Endothelial cell of umbilical vein (primary cell): Measurements from ENCODE around the gene SH3PXD2B.

ENCODE experiments used
- EZH2 ChIP-seq: IDR thresholded peaks from 2 replicates; pipeline ENCODE4 v1.6.1; 2012; ENCODE audit warnings: borderline replicate concordance, low read depth, mild to moderate bottlenecking, moderate library complexity, low read length, inconsistent platforms; ENCODE audit not compliant: severe bottlenecking
- GATA2 ChIP-seq: IDR thresholded peaks from 2 replicates; pipeline ENCODE4 v1.7.0; 2011; ENCODE audit warnings: low read depth, mild to moderate bottlenecking, moderate library complexity, mixed read lengths, low read length; ENCODE audit not compliant: insufficient read length, insufficient read depth
- MYC ChIP-seq: IDR thresholded peaks from one replicate; pipeline ENCODE4 v1.6.1; 2011; ENCODE audit warnings: mild to moderate bottlenecking, low read depth, low read length
- POLR2A ChIP-seq: IDR thresholded peaks from 2 replicates; pipeline ENCODE4 v1.6.1; 2012; ENCODE audit warnings: low read depth, mild to moderate bottlenecking, control low read depth, low read length
- POLR2AphosphoS5 ChIP-seq: IDR thresholded peaks from 2 replicates; pipeline ENCODE4 v1.6.1; 2012; ENCODE audit warnings: low read depth, mild to moderate bottlenecking, control low read depth, low read length, moderate library complexity; ENCODE audit not compliant: insufficient read depth
- TF ChIP-seq, protein P1 (sequence below), 2 donors: IDR thresholded peaks; 1 replicate in 1 of 2; 2 replicates in 1 of 2; pipeline ENCODE4 v1.5.1; 2011; ENCODE audit warnings: low read length in 2 of 2, mild to moderate bottlenecking in 2 of 2, moderate library complexity in 2 of 2, control low read depth in 1 of 2, inconsistent platforms in 1 of 2, low read depth in 1 of 2; ENCODE audit not compliant: insufficient read depth in 1 of 2; ENCODE audit errors: extremely low read depth in 1 of 2
- TF ChIP-seq, protein P2 (sequence below): IDR thresholded peaks from 2 replicates; pipeline ENCODE4 v1.6.1; 2011; ENCODE audit not compliant: insufficient read depth, insufficient read length

DNA sequence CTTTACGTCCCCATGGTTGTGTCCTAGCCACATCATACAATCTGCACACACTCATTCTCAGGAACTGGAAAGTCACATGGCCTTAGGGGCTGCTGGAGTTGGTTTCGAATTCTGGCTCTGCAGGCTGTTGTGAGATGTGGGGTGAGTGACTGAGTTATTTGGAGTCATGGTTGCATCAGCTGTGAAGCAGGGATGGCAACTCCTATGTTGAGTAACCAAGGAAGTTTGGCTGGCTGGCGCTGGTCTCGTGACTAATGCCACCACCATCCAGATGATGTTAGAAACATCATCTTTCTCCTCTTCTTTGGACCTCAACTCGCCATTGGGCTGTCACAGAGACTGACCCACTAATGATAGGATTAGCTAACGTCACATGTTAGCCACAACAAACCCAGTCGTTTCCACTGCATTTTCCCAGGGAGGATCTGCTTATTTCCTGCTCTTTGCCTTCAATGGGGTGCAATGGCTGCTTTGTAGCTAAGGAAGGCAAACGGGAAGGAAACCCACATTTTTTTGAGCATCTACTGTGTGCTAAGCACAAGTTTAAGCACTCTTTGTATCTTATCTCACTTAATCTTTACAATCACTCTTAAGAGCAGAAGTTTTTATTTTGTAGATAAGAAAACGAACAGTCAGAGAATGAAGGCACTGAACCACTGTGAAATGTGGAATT, 92.6 kb downstream of the SH3PXD2B start:
- TF ChIP-seq, protein P1, sequence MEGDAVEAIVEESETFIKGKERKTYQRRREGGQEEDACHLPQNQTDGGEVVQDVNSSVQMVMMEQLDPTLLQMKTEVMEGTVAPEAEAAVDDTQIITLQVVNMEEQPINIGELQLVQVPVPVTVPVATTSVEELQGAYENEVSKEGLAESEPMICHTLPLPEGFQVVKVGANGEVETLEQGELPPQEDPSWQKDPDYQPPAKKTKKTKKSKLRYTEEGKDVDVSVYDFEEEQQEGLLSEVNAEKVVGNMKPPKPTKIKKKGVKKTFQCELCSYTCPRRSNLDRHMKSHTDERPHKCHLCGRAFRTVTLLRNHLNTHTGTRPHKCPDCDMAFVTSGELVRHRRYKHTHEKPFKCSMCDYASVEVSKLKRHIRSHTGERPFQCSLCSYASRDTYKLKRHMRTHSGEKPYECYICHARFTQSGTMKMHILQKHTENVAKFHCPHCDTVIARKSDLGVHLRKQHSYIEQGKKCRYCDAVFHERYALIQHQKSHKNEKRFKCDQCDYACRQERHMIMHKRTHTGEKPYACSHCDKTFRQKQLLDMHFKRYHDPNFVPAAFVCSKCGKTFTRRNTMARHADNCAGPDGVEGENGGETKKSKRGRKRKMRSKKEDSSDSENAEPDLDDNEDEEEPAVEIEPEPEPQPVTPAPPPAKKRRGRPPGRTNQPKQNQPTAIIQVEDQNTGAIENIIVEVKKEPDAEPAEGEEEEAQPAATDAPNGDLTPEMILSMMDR (IDR thresholded peaks at IDR 0.05; ENCODE audit: extremely low read depth in 1 of 2, insufficient read depth in 1 of 2, low read depth in 1 of 2, low read length in 2 of 2): no peak
- TF ChIP-seq POLR2A (no peak), POLR2AphosphoS5 (no peak), MYC (no peak), EZH2 (no peak), GATA2 (no peak)
- TF ChIP-seq, protein P2, sequence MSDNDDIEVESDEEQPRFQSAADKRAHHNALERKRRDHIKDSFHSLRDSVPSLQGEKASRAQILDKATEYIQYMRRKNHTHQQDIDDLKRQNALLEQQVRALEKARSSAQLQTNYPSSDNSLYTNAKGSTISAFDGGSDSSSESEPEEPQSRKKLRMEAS: no peak
